OCI-LY1 (cell line): ENCODE results near the gene SYNGR1.
"Not testable (repeated sequence)": the region's sequence is repeated elsewhere in the genome, so short reads cannot be mapped to it uniquely, and the experiment has no call there.

Experiments used
- EZH2 ChIP-seq: fragments of 200-600 bp; sonication (generic), shearing (Covaris generic); IDR thresholded peaks from 2 replicates; pipeline ENCODE4 v1.8.0; 2017; ENCODE audit warnings: borderline replicate concordance, mixed run types, mild to moderate bottlenecking, antibody characterized with exemption, low read length, moderate library complexity, mixed read lengths
- TF ChIP-seq, protein P1 (sequence below): fragments of 200-600 bp; sonication (generic), shearing (Covaris generic); IDR thresholded peaks from 2 replicates; pipeline ENCODE4 v1.5.1; 2017; ENCODE audit warnings: mild to moderate bottlenecking, antibody characterized with exemption, low read length, moderate library complexity, mixed read lengths

- TF ChIP-seq, protein P1, sequence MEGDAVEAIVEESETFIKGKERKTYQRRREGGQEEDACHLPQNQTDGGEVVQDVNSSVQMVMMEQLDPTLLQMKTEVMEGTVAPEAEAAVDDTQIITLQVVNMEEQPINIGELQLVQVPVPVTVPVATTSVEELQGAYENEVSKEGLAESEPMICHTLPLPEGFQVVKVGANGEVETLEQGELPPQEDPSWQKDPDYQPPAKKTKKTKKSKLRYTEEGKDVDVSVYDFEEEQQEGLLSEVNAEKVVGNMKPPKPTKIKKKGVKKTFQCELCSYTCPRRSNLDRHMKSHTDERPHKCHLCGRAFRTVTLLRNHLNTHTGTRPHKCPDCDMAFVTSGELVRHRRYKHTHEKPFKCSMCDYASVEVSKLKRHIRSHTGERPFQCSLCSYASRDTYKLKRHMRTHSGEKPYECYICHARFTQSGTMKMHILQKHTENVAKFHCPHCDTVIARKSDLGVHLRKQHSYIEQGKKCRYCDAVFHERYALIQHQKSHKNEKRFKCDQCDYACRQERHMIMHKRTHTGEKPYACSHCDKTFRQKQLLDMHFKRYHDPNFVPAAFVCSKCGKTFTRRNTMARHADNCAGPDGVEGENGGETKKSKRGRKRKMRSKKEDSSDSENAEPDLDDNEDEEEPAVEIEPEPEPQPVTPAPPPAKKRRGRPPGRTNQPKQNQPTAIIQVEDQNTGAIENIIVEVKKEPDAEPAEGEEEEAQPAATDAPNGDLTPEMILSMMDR: not testable (repeated sequence)
- TF ChIP-seq EZH2: not testable (repeated sequence)
These were observed 6.0 kb downstream of the SYNGR1 start for GRCh38 chr22:39355805-39356204.
